Esophagus muscularis mucosa (tissue), 4 donors: ENCODE data around the gene KIF18B. TPM values are rescaled to one million over a fixed set of nuclear protein-coding genes. Genes with fewer than 3 reads are reported as not detected.

ENCODE experiments used
- DNase-seq: peaks from one replicate; pipeline ENCODE4 v3.0.0-alpha.2; 2017; ENCODE audit errors: extremely low spot score
- H3K27ac ChIP-seq, 4 donors: fragments of 200-600 bp; sonication (generic); replicated peaks in 1 of 4; 1 replicate in 3 of 4; 2 replicates in 1 of 4; pipeline ENCODE4 v1.5.1; 2016 to 2019; ENCODE audit warnings: mild to moderate bottlenecking in 1 of 4
- H3K27me3 ChIP-seq, 4 donors: fragments of 200-600 bp; sonication (generic); one replicate each; pipeline versions ENCODE4 v1.5.1 to v1.6.0; 2016 to 2019
- H3K36me3 ChIP-seq, 4 donors: fragments of 200-600 bp; sonication (generic); one replicate each; pipeline ENCODE4 v1.5.1; 2016 to 2019
- H3K4me1 ChIP-seq, 4 donors: fragments of 200-600 bp; sonication (generic); one replicate each; pipeline ENCODE4 v1.5.1; 2016 to 2019
- H3K4me3 ChIP-seq, 4 donors: fragments of 200-600 bp; sonication (generic); 1 replicate in 2 of 4; 2 replicates in 2 of 4; pipeline ENCODE4 v1.5.1; 2016 to 2019; ENCODE audit warnings: mild to moderate bottlenecking in 4 of 4, moderate library complexity in 1 of 4
- H3K9me3 ChIP-seq, 4 donors: fragments of 200-600 bp; sonication (generic); 1 replicate in 3 of 4; 2 replicates in 1 of 4; pipeline ENCODE4 v1.5.1; 2016 to 2019
- EP300 ChIP-seq: sonication (generic); formaldehyde crosslinking; IDR thresholded peaks from one replicate; pipeline ENCODE4 v1.6.1; 2017; ENCODE audit warnings: antibody characterized with exemption
- POLR2A ChIP-seq: fragments of 450-650 bp; IDR thresholded peaks from one replicate; pipeline ENCODE4 v1.6.1; 2017; ENCODE audit warnings: antibody characterized with exemption, moderate library complexity, mild to moderate bottlenecking, low read depth
- POLR2AphosphoS5 ChIP-seq, 2 donors: sonication (generic); formaldehyde crosslinking; IDR thresholded peaks; one replicate each; pipeline ENCODE4 v1.6.1; 2017; ENCODE audit warnings: antibody characterized with exemption in 2 of 2
- WGBS: methylation state at CpG from one replicate; pipeline ENCODE4 v1.1.5; 2018; 5-methylcytosine and 5-hydroxymethylcytosine counted together
- intact Hi-C: fragments of 100-400 bp; cut with DNase I; formaldehyde crosslinking; loops from one replicate; pipeline ENCODE4 v1.15.1; 2023
- total RNA-seq, 4 donors: library from RNA; depleted of rRNA; stranded (reverse); fragments of >200 nt; gene quantifications; one replicate each; pipeline versions ENCODE4 v1.1.0 to v1.2.1, GENCODE V29; 2016
- TF ChIP-seq, protein P1 (sequence below), 3 experiments: fragments of 200-600 bp in 2 of 3; fragments of 450-650 bp in 1 of 3; sonication (generic) in 2 of 3; IDR thresholded peaks; one replicate each; pipeline ENCODE4 v1.5.1; 2017 to 2019; ENCODE audit warnings: antibody characterized with exemption in 3 of 3, mild to moderate bottlenecking in 2 of 3, moderate library complexity in 1 of 3

Gene KIF18B
- total RNA-seq, 4 donors from 2014 or later = 0.17 TPM; not detected in 3

DNA sequence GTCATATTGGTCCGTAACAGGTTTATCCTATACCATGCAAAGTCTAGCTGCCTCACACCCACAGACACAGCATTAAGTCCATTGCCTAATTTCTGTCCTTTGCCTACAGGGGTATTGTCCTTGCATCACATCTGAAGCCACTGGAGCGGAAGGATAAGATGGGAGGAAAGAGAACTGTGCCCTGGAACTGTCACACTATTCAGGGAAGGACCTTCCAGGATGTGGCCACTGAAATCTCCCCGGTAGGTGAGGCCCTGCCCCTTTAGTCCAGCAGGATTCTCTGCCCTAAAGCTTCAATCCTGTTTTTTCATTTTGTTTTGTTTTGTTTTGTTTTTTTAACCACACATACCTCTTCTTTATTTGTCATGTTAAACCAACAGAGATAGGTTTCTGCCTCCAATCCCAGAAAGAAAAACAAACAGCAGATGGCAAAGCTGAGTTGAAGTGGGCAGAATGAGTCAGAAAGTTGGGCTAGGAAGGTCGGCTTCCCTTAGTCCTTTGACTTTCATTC is 46.1 kb downstream of the KIF18B start:
- peak overlapping the region in 3 of 4 donors; percentile 88 to 94 (median 89) for H3K27ac ChIP-seq
- 72% methylated on average over 4 of the region's 4 CpGs for WGBS
- intact Hi-C loops = no loop called here
- H3K4me3 ChIP-seq = no peak overlapping the region
- TF ChIP-seq EP300 = no peak
- TF ChIP-seq, protein P1, sequence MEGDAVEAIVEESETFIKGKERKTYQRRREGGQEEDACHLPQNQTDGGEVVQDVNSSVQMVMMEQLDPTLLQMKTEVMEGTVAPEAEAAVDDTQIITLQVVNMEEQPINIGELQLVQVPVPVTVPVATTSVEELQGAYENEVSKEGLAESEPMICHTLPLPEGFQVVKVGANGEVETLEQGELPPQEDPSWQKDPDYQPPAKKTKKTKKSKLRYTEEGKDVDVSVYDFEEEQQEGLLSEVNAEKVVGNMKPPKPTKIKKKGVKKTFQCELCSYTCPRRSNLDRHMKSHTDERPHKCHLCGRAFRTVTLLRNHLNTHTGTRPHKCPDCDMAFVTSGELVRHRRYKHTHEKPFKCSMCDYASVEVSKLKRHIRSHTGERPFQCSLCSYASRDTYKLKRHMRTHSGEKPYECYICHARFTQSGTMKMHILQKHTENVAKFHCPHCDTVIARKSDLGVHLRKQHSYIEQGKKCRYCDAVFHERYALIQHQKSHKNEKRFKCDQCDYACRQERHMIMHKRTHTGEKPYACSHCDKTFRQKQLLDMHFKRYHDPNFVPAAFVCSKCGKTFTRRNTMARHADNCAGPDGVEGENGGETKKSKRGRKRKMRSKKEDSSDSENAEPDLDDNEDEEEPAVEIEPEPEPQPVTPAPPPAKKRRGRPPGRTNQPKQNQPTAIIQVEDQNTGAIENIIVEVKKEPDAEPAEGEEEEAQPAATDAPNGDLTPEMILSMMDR (IDR thresholded peaks at IDR 0.05) = no peak
- no peak for TF ChIP-seq POLR2A
- TF ChIP-seq POLR2AphosphoS5 (IDR thresholded peaks at IDR 0.05) = no peak
- H3K27me3 ChIP-seq = no peaks in the 10 kb centered on the region
- no peak for DNase-seq
- no peaks in the 10 kb centered on the region for H3K9me3 ChIP-seq
- peaks cover 23 to 45% (median 36%) of the 10 kb centered on the region in 4 donors for H3K4me1 ChIP-seq
- H3K36me3 ChIP-seq = peaks cover 0 to 4% (median 0%) of the 10 kb centered on the region in 4 donors

DNA sequence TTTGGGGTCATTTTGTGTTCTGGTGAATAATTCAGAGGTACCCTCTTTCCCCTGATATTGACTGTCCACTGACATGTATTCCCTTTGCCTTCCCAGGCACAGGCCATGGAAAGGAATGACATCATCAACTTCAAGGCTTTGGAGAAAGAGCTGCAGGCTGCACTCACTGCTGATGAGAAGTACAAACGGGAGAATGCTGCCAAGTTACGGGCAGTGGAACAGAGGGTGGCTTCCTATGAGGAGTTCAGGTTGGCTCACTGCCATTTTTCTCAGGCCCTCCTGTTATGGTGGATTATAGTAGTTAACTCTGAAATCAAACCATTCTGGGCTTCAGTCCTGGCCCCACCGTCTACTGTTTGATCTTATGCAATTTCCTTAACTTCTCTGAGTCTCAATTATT is 46.7 kb downstream of the KIF18B start:
- H3K4me1 ChIP-seq = peaks cover 23 to 49% (median 39%) of the 10 kb centered on the region in 4 donors
- H3K36me3 ChIP-seq = peaks cover 0 to 8% (median 0%) of the 10 kb centered on the region in 4 donors
- TF ChIP-seq, protein P1 (IDR thresholded peaks at IDR 0.05) = no peak
- TF ChIP-seq POLR2A = no peak
- peak; percentile 44 for TF ChIP-seq POLR2AphosphoS5 (IDR thresholded peaks at IDR 0.05)
- TF ChIP-seq EP300 = no peak
- no peaks in the 10 kb centered on the region for H3K27me3 ChIP-seq
- H3K9me3 ChIP-seq = no peaks in the 10 kb centered on the region
- intact Hi-C loops = no loop called here
- peak overlapping the region; percentile 88 to 94 (median 91) for H3K27ac ChIP-seq
- 12% methylated on average over 3 of the region's 3 CpGs for WGBS
- DNase-seq = no peak
- H3K4me3 ChIP-seq = no peak overlapping the region

DNA sequence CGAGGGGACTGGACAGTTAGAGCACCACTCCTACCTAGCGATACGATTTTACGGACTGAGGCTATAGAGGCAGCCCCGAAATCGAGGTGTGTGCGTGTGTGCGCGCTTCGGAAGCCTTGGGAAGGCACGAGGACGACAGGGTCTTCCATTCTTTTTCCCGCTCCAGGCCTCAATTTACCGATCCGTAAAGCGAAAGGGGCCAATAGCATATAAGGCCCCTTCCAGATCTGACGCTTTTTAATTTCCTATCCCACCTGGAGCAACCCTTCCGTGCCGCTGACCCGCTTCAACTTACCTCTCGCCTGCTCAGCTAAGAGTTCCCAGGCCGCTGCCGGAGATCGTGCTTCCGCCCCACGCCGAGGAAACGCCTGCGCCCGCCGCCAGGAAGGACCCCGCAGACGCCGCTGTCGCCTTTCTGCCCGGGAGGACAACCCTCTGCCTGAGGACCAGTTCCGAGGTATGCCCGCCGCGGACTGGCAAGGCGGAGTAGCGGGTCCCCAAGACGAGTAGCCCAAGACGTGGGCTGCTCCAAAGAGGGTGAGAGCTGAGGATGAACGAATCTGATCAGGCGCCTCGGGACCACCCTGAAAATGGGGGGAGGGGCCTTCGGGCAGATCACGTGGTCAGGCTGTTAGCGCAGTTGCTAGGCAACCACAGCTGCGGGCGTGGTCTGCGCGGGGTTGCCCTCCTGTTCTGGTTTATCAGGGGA is 48.3 kb downstream of the KIF18B start, which contains the start of gene EFTUD2:
EFTUD2 (minus strand) TSS at position 372 of the 709 bp plus-strand sequence. CDS start 4,924 bp downstream, outside the sequence.
- WGBS = under 1% methylated on average over 45 of the region's 54 CpGs
- intact Hi-C loops = no loop called here
- TF ChIP-seq, protein P1 (IDR thresholded peaks at IDR 0.05) = peak in 1 of 3 experiments; percentile 32
- no peak for TF ChIP-seq POLR2A
- no peak for TF ChIP-seq EP300
- peak; percentile 80 to 91 for TF ChIP-seq POLR2AphosphoS5 (IDR thresholded peaks at IDR 0.05)

DNA sequence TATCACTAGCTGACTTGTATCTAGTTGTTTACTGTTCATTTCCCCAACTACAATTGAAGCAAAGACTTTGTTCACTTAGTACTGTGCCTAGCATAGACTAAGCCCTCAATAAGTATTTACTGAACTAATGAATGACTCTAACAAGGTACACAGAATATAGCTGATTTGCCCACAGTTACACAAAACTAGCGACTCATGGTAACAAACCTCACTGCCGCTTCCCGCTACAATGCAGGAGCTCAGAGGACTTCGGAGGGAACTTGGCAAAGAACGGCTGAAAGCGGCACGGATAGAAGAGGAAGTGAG is 48.9 kb downstream of the KIF18B start:
- intact Hi-C loops = no loop called here

More for the DNA sequence above, 48.3 kb downstream of the KIF18B start, which contains the start of gene EFTUD2:
- H3K4me3 ChIP-seq = peak within 1 kb of the TSS; percentile 58 to 80 (median 74)
- peak within 1 kb of the TSS; percentile 88 to 94 (median 91) for H3K27ac ChIP-seq
- peaks cover 23 to 49% (median 39%) of the 10 kb centered on the region in 4 donors for H3K4me1 ChIP-seq
- peak; percentile 99 for DNase-seq
- H3K27me3 ChIP-seq = no peaks in the 10 kb centered on the region
- H3K36me3 ChIP-seq = peaks cover 0 to 10% (median 2%) of the 10 kb centered on the region in 4 donors
- H3K9me3 ChIP-seq = no peaks in the 10 kb centered on the region

DNA sequence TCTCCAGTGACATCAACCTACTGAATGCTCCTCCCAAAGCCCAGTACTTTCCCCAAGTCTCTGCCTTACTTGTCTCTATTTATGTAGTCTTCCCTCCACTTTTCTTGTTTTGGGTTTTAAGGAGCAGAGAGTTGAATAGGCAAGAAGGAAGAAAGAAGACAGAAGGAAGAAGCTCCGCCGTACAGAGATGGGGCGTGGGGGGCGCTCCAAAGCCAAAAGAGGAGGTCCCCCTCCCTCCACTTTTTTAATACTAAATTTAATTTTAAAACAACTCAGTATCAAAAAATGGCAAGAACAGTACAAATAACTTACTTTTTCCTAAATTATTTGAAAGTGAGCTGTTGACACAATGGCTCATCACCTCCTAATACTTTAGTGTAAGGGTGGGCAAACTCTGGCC is 52.9 kb downstream of the KIF18B start:
- H3K4me3 ChIP-seq = no peak overlapping the region
- no peak for DNase-seq
- intact Hi-C loops = no loop called here
- peaks cover 14 to 29% (median 23%) of the 10 kb centered on the region in 4 donors for H3K4me1 ChIP-seq
- WGBS = 90% methylated on average over 4 of the region's 4 CpGs
- H3K27ac ChIP-seq = no peak overlapping the region
- H3K27me3 ChIP-seq = no peaks in the 10 kb centered on the region
- H3K36me3 ChIP-seq = peaks cover 17 to 45% (median 34%) of the 10 kb centered on the region in 4 donors
- TF ChIP-seq POLR2AphosphoS5 (IDR thresholded peaks at IDR 0.05) = no peak
- TF ChIP-seq POLR2A = no peak
- no peak for TF ChIP-seq EP300
- TF ChIP-seq, protein P1 (IDR thresholded peaks at IDR 0.05) = no peak
- H3K9me3 ChIP-seq = no peaks in the 10 kb centered on the region

More for the DNA sequence above, 48.9 kb downstream of the KIF18B start:
- 0% methylated on average over 3 of the region's 7 CpGs for WGBS
- no peak for DNase-seq
- Histone ChIP-seq H3K36me3 (peaks cover 5 to 15% (median 7%) of the 10 kb centered on the region in 4 donors), H3K27ac (peak overlapping the region; percentile 88 to 94 (median 91)), H3K4me1 (peaks cover 23 to 49% (median 39%) of the 10 kb centered on the region in 4 donors), H3K4me3 (peak overlapping the region; percentile 58 to 80 (median 74)), H3K9me3 (no peaks in the 10 kb centered on the region), H3K27me3 (no peaks in the 10 kb centered on the region)
- TF ChIP-seq EP300 = no peak
